Lower leg skin (tissue), 4 donors: ENCODE measurements around the gene STARD9. TPM values are rescaled to one million over a fixed set of nuclear protein-coding genes. Genes with fewer than 3 reads are reported as not detected.

ENCODE experiments used
- DNase-seq, 2 donors: peaks; one replicate each; pipeline ENCODE4 v3.0.0-alpha.2; 2019; ENCODE audit warnings: low spot score in 2 of 2
- H3K4me3 ChIP-seq: fragments of 200-600 bp; sonication (generic); 2 replicates; pipeline ENCODE4 v1.5.1; 2017; ENCODE audit warnings: mild to moderate bottlenecking, low read depth; ENCODE audit not compliant: poor library complexity, severe bottlenecking
- CTCF ChIP-seq, 3 donors: fragments of 450-650 bp; IDR thresholded peaks; one replicate each; pipeline ENCODE4 v1.5.1; 2016; ENCODE audit warnings: antibody characterized with exemption in 3 of 3, mild to moderate bottlenecking in 3 of 3, moderate library complexity in 2 of 3
- POLR2A ChIP-seq, 2 donors: fragments of 450-650 bp; IDR thresholded peaks; one replicate each; pipeline ENCODE4 v1.6.1; 2016 to 2017; ENCODE audit warnings: antibody characterized with exemption in 2 of 2, mild to moderate bottlenecking in 1 of 2, moderate library complexity in 1 of 2
- WGBS, 2 donors: methylation state at CpG; one replicate each; pipeline ENCODE4 v1.1.5; 2018; 5-methylcytosine and 5-hydroxymethylcytosine counted together
- intact Hi-C: fragments of 100-400 bp; cut with DNase I; formaldehyde crosslinking; loops from one replicate; pipeline ENCODE4 v1.15.0; 2023; ENCODE audit warnings: low total_unique reads
- total RNA-seq, 4 donors: library from RNA; depleted of rRNA; stranded (reverse); fragments of >200 nt; gene quantifications; one replicate each; pipeline ENCODE4 v1.1.0, GENCODE V29; 2016

The STARD9 gene
- total RNA-seq, 4 donors from 2014 or later: 3.0 to 7.6 (median 6.7) TPM

DNA sequence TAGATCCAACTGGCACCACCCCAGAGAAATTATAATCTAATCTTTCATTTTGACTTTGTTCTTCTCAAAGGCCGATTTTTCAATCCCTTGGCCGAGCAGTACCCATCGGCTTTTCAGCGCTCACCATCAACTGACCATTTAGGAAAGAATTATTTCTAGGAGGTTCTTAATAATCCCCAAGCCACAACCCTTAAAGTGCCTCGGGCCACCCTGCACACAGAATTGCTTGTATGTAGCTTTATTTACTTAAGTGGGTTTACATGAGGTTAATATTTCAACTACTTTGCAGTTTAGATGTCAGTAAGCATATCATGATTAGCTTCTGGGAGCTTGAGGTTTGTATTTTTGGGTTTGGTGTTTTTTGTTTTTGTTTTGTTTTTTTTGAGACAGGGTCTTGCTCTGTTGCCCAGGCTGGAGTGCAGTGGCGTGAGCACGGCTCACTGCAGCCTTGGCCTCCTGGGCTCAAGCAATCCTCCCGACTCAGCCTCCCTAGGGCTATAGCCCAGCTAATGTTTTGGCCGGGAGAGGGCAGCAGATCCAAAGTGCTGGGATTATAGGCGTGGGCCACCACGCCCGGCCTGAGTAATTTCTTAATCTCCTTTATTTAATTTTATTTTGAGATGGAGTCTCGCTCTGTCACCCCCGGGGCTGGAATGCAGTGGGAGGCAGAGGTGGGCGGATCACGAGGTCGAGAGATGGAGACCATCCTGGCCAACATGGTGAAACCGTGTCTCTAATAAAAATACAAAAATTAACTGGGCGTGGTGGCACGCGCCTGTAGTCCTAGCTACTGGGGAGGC lies 162.3 kb downstream of the STARD9 start:
- intact Hi-C loops: loop anchor here (10.0 kb wide), 1 partner anchor 187 kb away; the partner anchor contains the start of gene TTBK2
- no peak overlapping the region for H3K4me3 ChIP-seq
- TF ChIP-seq CTCF (IDR thresholded peaks at IDR 0.05) (no peak), POLR2A (IDR thresholded peaks at IDR 0.05) (no peak)
- DNase-seq: no peak
- WGBS, 2 donors: 68 to 78% methylated on average over 21 of the region's 21 CpGs

DNA sequence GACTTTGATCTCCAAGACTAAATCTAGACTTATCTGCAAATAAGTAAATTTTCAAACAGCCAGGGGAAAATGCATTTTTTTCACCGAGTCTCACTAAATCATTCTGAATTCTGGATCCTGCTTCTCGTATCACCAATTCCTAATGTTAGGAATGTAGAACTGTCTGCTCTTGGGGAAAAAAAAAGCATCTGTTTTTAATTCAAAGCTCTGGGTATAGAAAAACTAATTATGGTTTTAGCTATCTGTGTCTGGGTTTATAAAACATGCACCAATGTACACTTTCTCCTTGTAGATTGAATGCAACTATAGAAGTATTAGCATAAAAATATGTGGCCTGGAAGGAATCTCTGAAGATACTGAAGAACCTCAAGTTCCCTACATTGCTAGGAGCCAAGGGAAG lies 166.3 kb downstream of the STARD9 start:
- no peak for TF ChIP-seq CTCF (IDR thresholded peaks at IDR 0.05)
- no peak for TF ChIP-seq POLR2A (IDR thresholded peaks at IDR 0.05)
- 66 to 70% methylated on average over 2 of the region's 2 CpGs for WGBS, 2 donors
- intact Hi-C loops: no loop called here
- DNase-seq: no peak
- H3K4me3 ChIP-seq: no peak overlapping the region

DNA sequence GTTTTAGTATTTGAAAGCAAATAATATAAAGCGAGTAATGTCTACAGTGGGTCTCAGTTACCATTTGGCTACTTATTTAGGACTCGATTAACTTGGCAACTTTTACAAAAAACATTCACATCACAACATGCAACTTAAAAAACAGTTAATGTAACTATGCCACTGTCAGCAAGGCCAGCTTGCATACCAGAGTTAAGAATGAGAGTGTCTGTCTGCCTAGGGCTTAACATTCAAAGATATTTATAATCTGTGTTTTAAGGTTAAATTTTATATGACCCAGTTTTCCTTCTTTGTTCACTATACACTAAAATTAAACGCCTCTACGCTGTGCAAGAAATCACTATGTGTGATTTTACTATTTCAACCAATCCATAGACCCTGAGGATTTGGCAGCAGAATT lies 166.7 kb downstream of the STARD9 start:
- WGBS, 2 donors: 81 to 89% methylated on average over 4 of the region's 4 CpGs
- DNase-seq: no peak
- H3K4me3 ChIP-seq: no peak overlapping the region
- TF ChIP-seq CTCF (IDR thresholded peaks at IDR 0.05): no peak
- no peak for TF ChIP-seq POLR2A (IDR thresholded peaks at IDR 0.05)
- intact Hi-C loops: no loop called here

DNA sequence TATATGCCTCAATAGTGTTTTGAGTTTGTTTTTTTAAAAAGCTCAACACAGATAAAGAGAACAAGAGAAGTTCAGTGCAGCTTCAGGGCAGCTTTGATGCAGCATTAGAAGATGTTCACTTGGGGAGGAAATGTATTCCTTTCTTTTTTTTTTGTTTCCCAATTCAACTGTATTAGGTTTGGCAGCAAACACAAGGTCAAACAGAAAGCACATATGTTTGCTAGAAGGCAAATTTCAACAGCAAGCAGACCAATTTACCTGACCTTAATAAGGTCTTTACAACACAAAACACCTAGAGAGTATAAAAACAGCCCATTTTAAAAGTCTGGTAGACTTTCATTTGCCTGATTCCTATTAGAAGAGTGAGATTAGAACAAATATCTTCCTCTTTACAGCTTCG lies 168.8 kb downstream of the STARD9 start:
- no peak overlapping the region for H3K4me3 ChIP-seq
- TF ChIP-seq POLR2A (IDR thresholded peaks at IDR 0.05) (no peak), CTCF (IDR thresholded peaks at IDR 0.05) (no peak)
- no peak for DNase-seq
- intact Hi-C loops: no loop called here
- WGBS, 2 donors: 93 to 97% methylated on average over 1 of the region's 1 CpG

GRCh38 chr15:42749266-42749665 lies 173.9 kb downstream of the STARD9 start:
- no peak for DNase-seq
- WGBS, 2 donors: 75 to 77% methylated on average over 1 of the region's 1 CpG
- no peak overlapping the region for H3K4me3 ChIP-seq
- TF ChIP-seq POLR2A (IDR thresholded peaks at IDR 0.05): no peak
- no peak for TF ChIP-seq CTCF (IDR thresholded peaks at IDR 0.05)
- intact Hi-C loops: no loop called here

DNA sequence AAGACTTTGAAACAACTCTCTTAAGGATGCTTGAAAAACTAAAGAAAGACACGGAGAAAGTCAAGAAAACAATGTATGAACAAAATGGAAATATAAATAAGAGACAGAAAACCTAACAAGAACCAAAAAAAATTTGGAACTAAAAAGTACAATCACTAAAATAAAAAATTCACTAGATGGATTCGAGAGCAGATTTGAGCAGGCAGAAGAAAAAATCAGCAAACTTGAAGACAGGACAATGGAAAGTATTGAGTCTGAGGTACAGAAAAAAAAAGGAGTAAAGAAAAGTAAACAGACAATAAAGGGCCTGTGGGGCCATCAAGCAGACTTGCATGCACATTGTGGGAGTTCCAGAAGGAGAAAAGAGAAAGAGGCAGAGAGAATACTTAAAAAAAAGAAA lies 174.9 kb downstream of the STARD9 start:
- no peak for TF ChIP-seq POLR2A (IDR thresholded peaks at IDR 0.05)
- no peak for TF ChIP-seq CTCF (IDR thresholded peaks at IDR 0.05)
- 100% methylated on average over 2 of the region's 2 CpGs for WGBS, 2 donors
- H3K4me3 ChIP-seq: no peak overlapping the region
- intact Hi-C loops: no loop called here
- DNase-seq: no peak
